HCT116 (cell line): ENCODE results near the gene TMEM125.

Experiments
- CTCF ChIP-seq, 3 experiments: fragments of 200-600 bp in 1 of 3; sonication (generic) in 1 of 3; IDR thresholded peaks in 2 of 3; conservative IDR thresholded peaks in 1 of 3; 2 replicates each; pipeline ENCODE4 v1.5.1; 2012 to 2017; ENCODE audit warnings: low read depth in 2 of 3, low read length in 2 of 3, antibody characterized with exemption in 1 of 3, borderline replicate concordance in 1 of 3, control low read depth in 1 of 3, mild to moderate bottlenecking in 1 of 3, mixed read lengths in 1 of 3, mixed run types in 1 of 3, moderate library complexity in 1 of 3; ENCODE audit not compliant: insufficient read depth in 1 of 3
- EZH2 ChIP-seq: fragments of 200-600 bp; sonication (generic); IDR thresholded peaks from 2 replicates; pipeline ENCODE4 v1.6.1; 2017; ENCODE audit warnings: antibody characterized with exemption, mixed run types
- POLR2A ChIP-seq: IDR thresholded peaks from 2 replicates; pipeline ENCODE4 v1.7.0; 2011; ENCODE audit warnings: borderline replicate concordance; ENCODE audit not compliant: insufficient read depth, insufficient read length; ENCODE audit errors: extremely low read depth
- POLR2AphosphoS5 ChIP-seq: IDR thresholded peaks from 2 replicates; pipeline ENCODE4 v1.6.1; 2011; ENCODE audit warnings: mild to moderate bottlenecking, low read depth, low read length, moderate library complexity
- SIN3A ChIP-seq: IDR thresholded peaks from 2 replicates; pipeline ENCODE4 v1.6.1; 2012; ENCODE audit warnings: low read depth
- SP1 ChIP-seq: IDR thresholded peaks from 2 replicates; pipeline ENCODE4 v1.6.1; 2012; ENCODE audit warnings: low read depth
- ZFX ChIP-seq: fragments of 450-650 bp; IDR thresholded peaks from 2 replicates; pipeline ENCODE4 v1.6.1; 2017
- ZNF274 ChIP-seq: fragments of 200-500 bp; sonication (Bioruptor generic); IDR thresholded peaks from 2 replicates; pipeline ENCODE4 v1.6.1; 2014; ENCODE audit warnings: mild to moderate bottlenecking, low read depth, low read length, inconsistent platforms

DNA sequence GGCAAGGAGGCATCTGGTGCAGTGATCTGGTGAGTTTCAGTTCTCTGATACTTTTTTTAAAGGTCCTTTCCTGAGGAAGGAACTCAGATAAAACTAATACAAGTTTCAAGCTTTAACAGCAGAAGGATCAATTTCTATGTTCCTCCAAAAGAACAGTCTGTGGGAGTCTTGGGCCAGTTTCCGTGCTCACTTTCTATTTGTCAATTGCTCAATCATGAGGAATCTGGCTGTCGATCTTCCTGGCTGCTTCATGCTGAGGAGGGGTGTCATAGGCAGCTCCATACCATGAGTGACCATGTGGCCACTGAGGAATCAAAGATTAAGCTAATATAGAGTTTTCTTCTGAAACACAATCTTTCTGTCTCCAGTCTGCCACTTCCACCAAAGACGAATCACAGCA, 11.4 kb upstream of the TMEM125 start:
- no peak for TF ChIP-seq POLR2A
- no peak for TF ChIP-seq SIN3A
- TF ChIP-seq ZFX: no peak
- no peak for TF ChIP-seq SP1
- no peak for TF ChIP-seq ZNF274
- no peak for TF ChIP-seq CTCF (IDR thresholded peaks at IDR 0.05 in 2 of 3, conservative IDR thresholded peaks at IDR 0.05 in 1 of 3; ENCODE audit: borderline replicate concordance in 1 of 3, insufficient read depth in 1 of 3, low read depth in 2 of 3, low read length in 2 of 3)
- TF ChIP-seq POLR2AphosphoS5: no peak
- no peak for TF ChIP-seq EZH2
